IMR-90 (cell line): ENCODE results near the gene WASF1. TPM values are rescaled to one million over a fixed set of nuclear protein-coding genes. Genes with fewer than 3 reads are reported as not detected.

ENCODE experiments used
- ATAC-seq: fragments of 200-7000 bp; cut with Tn5 transposase; 2 replicates; pipeline ENCODE4 v1.9.1; 2020; ENCODE audit warnings: low read depth, mild to moderate bottlenecking, moderate library complexity
- BruUV-seq: library from RNA; stranded (reverse); fragments of 400-500 nt; replicated peaks from 2 replicates; lab custom pipeline; 2021; lab: Mats Ljungman, UMichigan
- CTCF ChIA-PET: fragments of 300-600 bp; formaldehyde crosslinking; extraction: SDS; loops from one replicate; lab custom pipeline; 2021; ENCODE audit warnings: antibody characterized with exemption; lab: Yijun Ruan, JAX
- POLR2A ChIA-PET: fragments of 300-600 bp; sonication (Branson Sonifier 250); formaldehyde crosslinking; loops from one replicate; lab custom pipeline; 2022; ENCODE audit warnings: antibody characterized with exemption; ENCODE audit not compliant: unreplicated experiment; lab: Charles Lee
- DNase-seq: peaks from one replicate; pipeline ENCODE4 v3.0.0; 2013
- H2AFZ ChIP-seq: replicated peaks from 2 replicates; pipeline ENCODE3; 2013; ENCODE audit warnings: low read length, mild to moderate bottlenecking; ENCODE audit not compliant: poor library complexity
- H2AK5ac ChIP-seq: 2 replicates; pipeline ENCODE4 v1.6.1; 2013; ENCODE audit warnings: low read depth, low read length, inconsistent platforms
- H2AK9ac ChIP-seq: replicated peaks from 2 replicates; pipeline ENCODE3; 2013; ENCODE audit warnings: mild to moderate bottlenecking, low read depth, low read length, moderate library complexity; ENCODE audit not compliant: poor library complexity
- H2BK120ac ChIP-seq: 2 replicates; pipeline ENCODE4 v1.6.1; 2013; ENCODE audit warnings: low read depth, low read length, inconsistent platforms
- H2BK15ac ChIP-seq: 3 replicates; pipeline ENCODE4 v1.6.1; 2013; ENCODE audit warnings: low read depth, low read length, inconsistent platforms
- H2BK20ac ChIP-seq: 2 replicates; pipeline ENCODE4 v1.6.1; 2013; ENCODE audit warnings: low read depth, mild to moderate bottlenecking, inconsistent platforms, low read length, moderate library complexity
- H2BK5ac ChIP-seq: 2 replicates; pipeline ENCODE4 v1.6.1; 2013; ENCODE audit warnings: mild to moderate bottlenecking, low read depth, low read length, inconsistent platforms; ENCODE audit not compliant: poor library complexity, severe bottlenecking
- H3K14ac ChIP-seq: replicated peaks from 2 replicates; pipeline ENCODE4 v1.6.1; 2013; ENCODE audit warnings: low read depth, low read length, inconsistent platforms
- H3K18ac ChIP-seq: 2 replicates; pipeline ENCODE4 v1.6.1; 2013; ENCODE audit warnings: low read depth, low read length, control low read depth
- H3K23ac ChIP-seq: 2 replicates; pipeline ENCODE4 v1.6.1; 2013; ENCODE audit warnings: low read depth, low read length, inconsistent platforms
- H3K27ac ChIP-seq: 2 replicates; pipeline ENCODE4 v1.5.1; 2013; ENCODE audit warnings: mild to moderate bottlenecking, control low read depth, low read length; ENCODE audit not compliant: insufficient read depth
- H3K27me3 ChIP-seq: 2 replicates; pipeline ENCODE4 v1.6.1; 2013; ENCODE audit warnings: low read length; ENCODE audit not compliant: control insufficient read depth, insufficient read depth
- H3K36me3 ChIP-seq: 2 replicates; pipeline ENCODE4 v1.6.1; 2013; ENCODE audit warnings: low read length, mixed read lengths; ENCODE audit not compliant: control insufficient read depth, insufficient read depth
- H3K4ac ChIP-seq: 2 replicates; pipeline ENCODE4 v1.6.1; 2013; ENCODE audit warnings: low read depth, low read length, inconsistent platforms
- H3K4me1 ChIP-seq: 2 replicates; pipeline ENCODE4 v1.6.1; 2013; ENCODE audit warnings: low read length, mixed read lengths; ENCODE audit not compliant: control insufficient read depth, insufficient read depth
- H3K4me2 ChIP-seq: 2 replicates; pipeline ENCODE4 v1.6.1; 2013; ENCODE audit warnings: low read depth, mild to moderate bottlenecking, control low read depth, low read length, moderate library complexity
- H3K4me3 ChIP-seq: 2 replicates; pipeline ENCODE4 v1.5.1; 2013; ENCODE audit warnings: low read depth, mild to moderate bottlenecking, control low read depth, low read length, moderate library complexity; ENCODE audit not compliant: insufficient read depth
- H3K56ac ChIP-seq: 2 replicates; pipeline ENCODE4 v1.6.1; 2013; ENCODE audit warnings: low read length, inconsistent platforms; ENCODE audit not compliant: insufficient read depth; ENCODE audit errors: extremely low read depth
- H3K79me1 ChIP-seq, 2 experiments: 2 replicates each; pipeline ENCODE4 v1.6.1; 2013; ENCODE audit warnings: low read length in 2 of 2, inconsistent platforms in 1 of 2, low read depth in 1 of 2
- H3K9ac ChIP-seq: 2 replicates; pipeline ENCODE4 v1.6.1; 2013; ENCODE audit warnings: low read depth, low read length, control low read depth
- H3K9me1 ChIP-seq: 2 replicates; pipeline ENCODE4 v1.6.1; 2013; ENCODE audit warnings: low read length, inconsistent platforms; ENCODE audit not compliant: insufficient read depth
- H3K9me3 ChIP-seq: 2 replicates; pipeline ENCODE4 v1.6.1; 2013; ENCODE audit warnings: low read length; ENCODE audit not compliant: control insufficient read depth, insufficient read depth
- H4K20me1 ChIP-seq: 2 replicates; pipeline ENCODE4 v1.6.1; 2013; ENCODE audit warnings: low read length, inconsistent platforms; ENCODE audit not compliant: insufficient read depth
- H4K5ac ChIP-seq: 2 replicates; pipeline ENCODE4 v1.6.1; 2013; ENCODE audit warnings: mild to moderate bottlenecking, low read depth, low read length, control low read depth
- H4K8ac ChIP-seq, 2 experiments: 2 replicates each; pipeline ENCODE4 v1.6.1; 2013; ENCODE audit warnings: low read depth in 2 of 2, low read length in 2 of 2, control low read depth in 1 of 2, inconsistent platforms in 1 of 2
- H4K91ac ChIP-seq: 2 replicates; pipeline ENCODE4 v1.6.1; 2013; ENCODE audit warnings: low read depth, low read length, inconsistent platforms; ENCODE audit not compliant: insufficient read depth
- BHLHE40 ChIP-seq: fragments of 150-350 bp; IDR thresholded peaks from 2 replicates; pipeline ENCODE4 v1.6.1; 2016; ENCODE audit warnings: mild to moderate bottlenecking, low read depth, low read length
- CEBPB ChIP-seq: IDR thresholded peaks from 2 replicates; pipeline ENCODE4 v1.6.1; 2012; ENCODE audit warnings: low read depth, low read length, improper control_type of control experiment
- CHD1 ChIP-seq: IDR thresholded peaks from 2 replicates; pipeline ENCODE4 v1.6.1; 2012; ENCODE audit warnings: low read depth, low read length, improper control_type of control experiment
- FOS ChIP-seq: fragments of 150-350 bp; IDR thresholded peaks from 2 replicates; pipeline ENCODE4 v1.6.1; 2016; ENCODE audit warnings: low read depth, low read length
- MAZ ChIP-seq: IDR thresholded peaks from 2 replicates; pipeline ENCODE4 v1.6.1; 2012; ENCODE audit warnings: low read depth, mild to moderate bottlenecking, low read length, improper control_type of control experiment, moderate library complexity, borderline replicate concordance
- MXI1 ChIP-seq: IDR thresholded peaks from 2 replicates; pipeline ENCODE4 v1.6.1; 2012; ENCODE audit warnings: low read depth, mild to moderate bottlenecking, low read length, moderate library complexity, borderline replicate concordance
- NFE2L2 ChIP-seq: fragments of 150-350 bp; IDR thresholded peaks from 2 replicates; pipeline ENCODE4 v1.6.1; 2016; ENCODE audit warnings: low read depth, mild to moderate bottlenecking, low read length
- POLR2A ChIP-seq: IDR thresholded peaks from 2 replicates; pipeline ENCODE4 v1.6.1; 2012; ENCODE audit warnings: mild to moderate bottlenecking, low read depth, low read length
- RCOR1 ChIP-seq: IDR thresholded peaks from 2 replicates; pipeline ENCODE4 v1.6.1; 2012; ENCODE audit warnings: mild to moderate bottlenecking, low read length, improper control_type of control experiment; ENCODE audit not compliant: insufficient replicate concordance
- RFX5 ChIP-seq: IDR thresholded peaks from 2 replicates; pipeline ENCODE4 v1.8.0; 2012; ENCODE audit warnings: low read depth, mild to moderate bottlenecking, low read length, moderate library complexity
- SMC3 ChIP-seq: fragments of 150-350 bp; IDR thresholded peaks from 2 replicates; pipeline ENCODE4 v1.6.1; 2016; ENCODE audit warnings: low read depth, mild to moderate bottlenecking, antibody characterized with exemption, low read length, moderate library complexity
- dilution Hi-C: fragments of 300-500 bp; cut with HindIII; formaldehyde crosslinking; loops from one replicate; pipeline ENCODE4 v1.14.3; 2018; ENCODE audit warnings: low sequenced_read_pairs; ENCODE audit not compliant: unreplicated experiment
- in situ Hi-C: fragments of 300-500 bp; cut with MboI; formaldehyde crosslinking; loops from 3 replicates; pipeline ENCODE4 v1.14.3; 2019; ENCODE audit warnings: low sequenced_read_pairs, inconsistent platforms, mixed read lengths
- intact Hi-C: fragments of 100-400 bp; cut with micrococcal nuclease; formaldehyde crosslinking; loops from 2 replicates; pipeline ENCODE4 v1.10.0; 2022
- polyA plus RNA-seq, 3 experiments: library from polyadenylated mRNA; depleted of rRNA; stranded (reverse); fragments of >200 nt; gene quantifications; 2 replicates each; pipeline ENCODE4 v1.2.3, GENCODE V29; 2012; ENCODE audit warnings: low replicate concordance in 1 of 3
- total RNA-seq: library from RNA; depleted of rRNA; stranded (reverse); fragments of >200 nt; gene quantifications from 2 replicates; pipeline ENCODE4 v1.2.3, GENCODE V29; 2012
- TF ChIP-seq, protein P1 (sequence below): fragments of 150-350 bp; IDR thresholded peaks from 2 replicates; pipeline ENCODE4 v1.6.1; 2016; ENCODE audit warnings: low read depth, mild to moderate bottlenecking, low read length, moderate library complexity, borderline replicate concordance
- TF ChIP-seq, protein P2 (sequence below): conservative IDR thresholded peaks from 2 replicates; pipeline ENCODE4 v1.5.1; 2012; ENCODE audit warnings: mild to moderate bottlenecking, low read depth, low read length, improper control_type of control experiment
- TF ChIP-seq, protein P3 (sequence below): fragments of 150-350 bp; IDR thresholded peaks from 2 replicates; pipeline ENCODE4 v1.6.1; 2017; ENCODE audit warnings: mild to moderate bottlenecking, antibody characterized with exemption, low read length, low read depth

WASF1 gene
- total and polyA plus RNA-seq, 2 of the 4 experiments (the other 2 are of a cell fraction) = 3.0 to 17.3 TPM

DNA sequence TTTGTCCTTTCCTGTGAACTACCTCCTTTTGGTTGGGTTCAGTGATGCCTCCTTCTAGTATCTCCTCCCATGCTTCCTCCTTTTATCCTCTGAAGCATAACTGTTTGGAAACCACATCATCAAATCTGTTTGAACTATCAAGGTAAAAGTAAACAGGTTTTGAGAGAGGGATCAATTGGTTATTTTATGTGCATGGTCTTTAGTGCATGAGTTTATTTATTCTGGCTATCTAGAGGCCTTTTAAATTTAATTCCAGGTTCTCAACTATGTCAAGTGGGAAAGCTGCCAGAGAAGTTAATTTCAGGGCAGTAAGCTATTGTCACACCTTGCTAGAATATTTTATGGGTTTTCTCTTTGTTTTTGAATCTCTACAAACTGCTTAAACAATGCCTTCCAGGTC is 54.1 kb downstream of the WASF1 start:
- H2BK20ac ChIP-seq = no peak overlapping the region
- no peak overlapping the region for H2BK15ac ChIP-seq
- no peak overlapping the region for H3K27ac ChIP-seq
- peaks cover 4% of the 10 kb centered on the region; the same call in 1 of the 2 replicates for H3K36me3 ChIP-seq
- no peaks in the 10 kb centered on the region for H3K27me3 ChIP-seq
- no peak overlapping the region for H3K14ac ChIP-seq
- no peak overlapping the region for H4K5ac ChIP-seq
- H2AFZ ChIP-seq = no peak overlapping the region
- DNase-seq = no peak
- ATAC-seq = no peak
- H4K91ac ChIP-seq = no peak overlapping the region
- H3K4me2 ChIP-seq = no peak overlapping the region
- in situ Hi-C loops (no loop called here), intact Hi-C loops (no loop called here), dilution Hi-C loops (no loop called here)
- H3K9me3 ChIP-seq = 0 out of 2 replicates have a peak, but pooled peaks cover 2% of the 10 kb centered on the region
- H3K4ac ChIP-seq = no peak overlapping the region
- H3K9me1 ChIP-seq = no peaks in the 10 kb centered on the region
- no peak overlapping the region for H2AK5ac ChIP-seq
- H4K8ac ChIP-seq = no peak overlapping the region
- BruUV-seq = no TSS peak
- H3K18ac ChIP-seq = no peak overlapping the region
- H3K9ac ChIP-seq = no peak overlapping the region
- H3K79me1 ChIP-seq = peaks cover 0 to 9% of the 10 kb centered on the region in 2 experiments; a peak in 1 of 4 replicates
- ChIA-PET POLR2A (no interaction called here), CTCF (no interaction called here)
- H3K4me3 ChIP-seq = no peak overlapping the region
- TF ChIP-seq, protein P1, sequence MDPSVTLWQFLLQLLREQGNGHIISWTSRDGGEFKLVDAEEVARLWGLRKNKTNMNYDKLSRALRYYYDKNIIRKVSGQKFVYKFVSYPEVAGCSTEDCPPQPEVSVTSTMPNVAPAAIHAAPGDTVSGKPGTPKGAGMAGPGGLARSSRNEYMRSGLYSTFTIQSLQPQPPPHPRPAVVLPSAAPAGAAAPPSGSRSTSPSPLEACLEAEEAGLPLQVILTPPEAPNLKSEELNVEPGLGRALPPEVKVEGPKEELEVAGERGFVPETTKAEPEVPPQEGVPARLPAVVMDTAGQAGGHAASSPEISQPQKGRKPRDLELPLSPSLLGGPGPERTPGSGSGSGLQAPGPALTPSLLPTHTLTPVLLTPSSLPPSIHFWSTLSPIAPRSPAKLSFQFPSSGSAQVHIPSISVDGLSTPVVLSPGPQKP = no peak
- no peak for TF ChIP-seq RCOR1
- no peak for TF ChIP-seq BHLHE40
- TF ChIP-seq, protein P2, sequence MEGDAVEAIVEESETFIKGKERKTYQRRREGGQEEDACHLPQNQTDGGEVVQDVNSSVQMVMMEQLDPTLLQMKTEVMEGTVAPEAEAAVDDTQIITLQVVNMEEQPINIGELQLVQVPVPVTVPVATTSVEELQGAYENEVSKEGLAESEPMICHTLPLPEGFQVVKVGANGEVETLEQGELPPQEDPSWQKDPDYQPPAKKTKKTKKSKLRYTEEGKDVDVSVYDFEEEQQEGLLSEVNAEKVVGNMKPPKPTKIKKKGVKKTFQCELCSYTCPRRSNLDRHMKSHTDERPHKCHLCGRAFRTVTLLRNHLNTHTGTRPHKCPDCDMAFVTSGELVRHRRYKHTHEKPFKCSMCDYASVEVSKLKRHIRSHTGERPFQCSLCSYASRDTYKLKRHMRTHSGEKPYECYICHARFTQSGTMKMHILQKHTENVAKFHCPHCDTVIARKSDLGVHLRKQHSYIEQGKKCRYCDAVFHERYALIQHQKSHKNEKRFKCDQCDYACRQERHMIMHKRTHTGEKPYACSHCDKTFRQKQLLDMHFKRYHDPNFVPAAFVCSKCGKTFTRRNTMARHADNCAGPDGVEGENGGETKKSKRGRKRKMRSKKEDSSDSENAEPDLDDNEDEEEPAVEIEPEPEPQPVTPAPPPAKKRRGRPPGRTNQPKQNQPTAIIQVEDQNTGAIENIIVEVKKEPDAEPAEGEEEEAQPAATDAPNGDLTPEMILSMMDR = no peak
- no peak for TF ChIP-seq NFE2L2
- TF ChIP-seq POLR2A = no peak
- no peak for TF ChIP-seq MAZ
- TF ChIP-seq, protein P3, sequence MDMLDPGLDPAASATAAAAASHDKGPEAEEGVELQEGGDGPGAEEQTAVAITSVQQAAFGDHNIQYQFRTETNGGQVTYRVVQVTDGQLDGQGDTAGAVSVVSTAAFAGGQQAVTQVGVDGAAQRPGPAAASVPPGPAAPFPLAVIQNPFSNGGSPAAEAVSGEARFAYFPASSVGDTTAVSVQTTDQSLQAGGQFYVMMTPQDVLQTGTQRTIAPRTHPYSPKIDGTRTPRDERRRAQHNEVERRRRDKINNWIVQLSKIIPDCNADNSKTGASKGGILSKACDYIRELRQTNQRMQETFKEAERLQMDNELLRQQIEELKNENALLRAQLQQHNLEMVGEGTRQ = no peak
- no peak for TF ChIP-seq FOS
- TF ChIP-seq CEBPB = no peak
- TF ChIP-seq SMC3 = no peak
- no peak for TF ChIP-seq MXI1
- no peak for TF ChIP-seq RFX5
- no peak for TF ChIP-seq CHD1
- H3K4me1 ChIP-seq = no peaks in the 10 kb centered on the region
- H3K23ac ChIP-seq = no peak overlapping the region
- H4K20me1 ChIP-seq = no peaks in the 10 kb centered on the region
- H2BK120ac ChIP-seq = no peak overlapping the region
- H2BK5ac ChIP-seq = no peak overlapping the region
- H3K56ac ChIP-seq = no peak overlapping the region
- H2AK9ac ChIP-seq = no peak overlapping the region
